Psoas muscle (tissue), 8 donors: ENCODE measurements around the gene CCDC90B. TPM values are rescaled to one million over a fixed set of nuclear protein-coding genes. Genes with fewer than 3 reads are reported as not detected.

ENCODE experiments used
- ATAC-seq, 4 donors: fragments of 200-7000 bp; cut with Tn5 transposase; one replicate each; pipeline ENCODE4 v1.9.1; 2020; ENCODE audit warnings: moderate library complexity in 3 of 4, mild to moderate bottlenecking in 2 of 4
- DNase-seq, 2 donors: peaks; one replicate each; pipeline ENCODE4 v3.0.0-alpha.2; 2020
- H3K27ac ChIP-seq: fragments of 200-600 bp; one replicate; pipeline ENCODE4 v1.8.0; 2022
- H3K27me3 ChIP-seq, 3 donors: fragments of 200-600 bp in 1 of 3; one replicate each; pipeline versions ENCODE4 v1.6.1 to v1.8.0; 2013 to 2022; ENCODE audit warnings: low read length in 2 of 3, mild to moderate bottlenecking in 2 of 3, moderate library complexity in 1 of 3; ENCODE audit not compliant: insufficient read depth in 3 of 3
- H3K36me3 ChIP-seq, 2 donors: fragments of 200-600 bp in 1 of 2; one replicate each; pipeline versions ENCODE4 v1.6.1 to v1.8.0; 2013 to 2022; ENCODE audit warnings: low read depth in 1 of 2, mild to moderate bottlenecking in 1 of 2, moderate library complexity in 1 of 2; ENCODE audit not compliant: insufficient read depth in 1 of 2
- H3K4me1 ChIP-seq: fragments of 200-600 bp; one replicate; pipeline ENCODE4 v1.8.0; 2022
- H3K4me3 ChIP-seq: fragments of 200-600 bp; one replicate; pipeline ENCODE4 v1.8.0; 2022; ENCODE audit warnings: mild to moderate bottlenecking
- H3K9me3 ChIP-seq: fragments of 200-600 bp; one replicate; pipeline ENCODE4 v1.8.0; 2022
- CTCF ChIP-seq: fragments of 200-600 bp; IDR thresholded peaks from one replicate; pipeline ENCODE4 v1.8.0; 2022; ENCODE audit warnings: antibody characterized with exemption
- WGBS, 3 donors: extraction: QIAGEN DNeasy Blood & Tissue Kit; methylation state at CpG; one replicate each; pipeline versions ENCODE4 v1.1.6 to v1.1.7; 2013; 5-methylcytosine and 5-hydroxymethylcytosine counted together
- intact Hi-C, 2 donors: fragments of 100-400 bp; cut with DNase I; formaldehyde crosslinking; loops; one replicate each; pipeline versions ENCODE4 v1.11.0 to v1.14.2; 2022
- polyA plus RNA-seq, 3 donors: library from polyadenylated mRNA; stranded (reverse); fragments of 200-250 nt; gene quantifications; one replicate each; pipeline ENCODE4 v1.2.3, GENCODE V29; 2013
- total RNA-seq, 4 donors: library from RNA; stranded (reverse); fragmentation: NEBNext Ultra II Directional in 2 of 4; extraction: Animal tissue kit (Norgen Biotek cat#: 25700) in 2 of 4; gene quantifications; one replicate each; pipeline versions ENCODE4 v1.2.1 to v1.2.4, GENCODE V29; 2021 to 2023
- donor health status: healthy with polysubstance abuse.
- donor health status: DM: no; HTN: no; CAD: no; lungs with moderate emphysema.
- donor health status: Bipolar disorder and iron deficiency.
- donor health status: healthy.
- donor health status: DM: yes; HTN: yes; CAD: no.
- donor health status: DM: no; HTN: no; CAD: no.
- donor health status: DM: no; HTN: no; CAD: no.
- donor health status: DM: yes; HTN: yes; CAD: no.

The CCDC90B gene
- total and polyA plus RNA-seq, 7 donors, result 15.5 to 46.4 (median 27.5) TPM

GRCh38 chr11:83282084-83282716 lies 4.0 kb downstream of the CCDC90B start:
- Histone ChIP-seq H3K27me3 (no peaks in the 10 kb centered on the region), H3K36me3 (peaks cover 0 to 30% of the 10 kb centered on the region in 2 donors), H3K4me3 (no peak overlapping the region), H3K4me1 (peaks cover 32% of the 10 kb centered on the region), H3K27ac (no peak overlapping the region), H3K9me3 (no peaks in the 10 kb centered on the region)
- intact Hi-C loops, result loop anchor here in 1 of 2 donors (10.0 kb wide), 1 partner anchor 377 kb away; the partner anchor contains the start of genes DDIAS and PRCP
- WGBS, 3 donors, result 50 to 64% (median 58%) methylated on average over 4 of the region's 4 CpGs
- TF ChIP-seq CTCF, result no peak
- DNase-seq, result no peak
- ATAC-seq, result no peak

- 60 to 83% (median 77%) methylated on average over 1 of the region's 1 CpG for WGBS, 3 donors
- Histone ChIP-seq H3K9me3 (no peaks in the 10 kb centered on the region), H3K4me3 (no peak overlapping the region), H3K36me3 (peaks cover 0 to 49% of the 10 kb centered on the region in 2 donors), H3K27ac (no peak overlapping the region), H3K27me3 (no peaks in the 10 kb centered on the region), H3K4me1 (peaks cover 32% of the 10 kb centered on the region)
- no peak for ATAC-seq
- DNase-seq, result no peak
- intact Hi-C loops, result loop anchor here in 1 of 2 donors (10.0 kb wide), 1 partner anchor 375 kb away; the partner anchor contains the start of genes DDIAS and PRCP
- TF ChIP-seq CTCF, result no peak
Observed at GRCh38 chr11:83280256-83280655, 5.9 kb downstream of the CCDC90B start.

GRCh38 chr11:83278351-83278750 lies 7.8 kb downstream of the CCDC90B start:
- DNase-seq, result no peak
- Histone ChIP-seq H3K27ac (no peak overlapping the region), H3K4me1 (peaks cover 16% of the 10 kb centered on the region), H3K4me3 (no peak overlapping the region), H3K27me3 (no peaks in the 10 kb centered on the region), H3K9me3 (no peaks in the 10 kb centered on the region), H3K36me3 (peaks cover 0 to 68% of the 10 kb centered on the region in 2 donors)
- no peak for ATAC-seq
- intact Hi-C loops, result no loop called here
- no peak for TF ChIP-seq CTCF

GRCh38 chr11:83275888-83276641 lies 10.1 kb downstream of the CCDC90B start:
- no peak overlapping the region for H3K4me3 ChIP-seq
- DNase-seq (no peak), ATAC-seq (no peak)
- no peaks in the 10 kb centered on the region for H3K9me3 ChIP-seq
- no peak overlapping the region for H3K27ac ChIP-seq
- H3K36me3 ChIP-seq, result peaks cover 2 to 91% of the 10 kb centered on the region in 2 donors
- TF ChIP-seq CTCF, result no peak
- H3K4me1 ChIP-seq, result no peaks in the 10 kb centered on the region
- intact Hi-C loops, result no loop called here
- H3K27me3 ChIP-seq, result no peaks in the 10 kb centered on the region
- 89 to 92% (median 90%) methylated on average over 8 of the region's 8 CpGs for WGBS, 3 donors
